CMK (cell line): ENCODE data around the gene MANBA.
"Not testable (repeated sequence)": the region's sequence is repeated elsewhere in the genome, so short reads cannot be mapped to it uniquely, and the experiment has no call there.

Experiments used
- DNase-seq: peaks from one replicate; pipeline ENCODE4 v3.0.0-alpha.2; 2010; ENCODE audit warnings: low read depth

Gene MANBA

GRCh38 chr4:102761906-102762305 lies 1.1 kb upstream of the MANBA start:
- no peak for DNase-seq

GRCh38 chr4:102761296-102761701 lies 531 bp upstream of the MANBA start:
- no peak for DNase-seq

- no peak for DNase-seq
Measured at GRCh38 chr4:102759831-102760644, 730 bp downstream of the MANBA start.

DNA sequence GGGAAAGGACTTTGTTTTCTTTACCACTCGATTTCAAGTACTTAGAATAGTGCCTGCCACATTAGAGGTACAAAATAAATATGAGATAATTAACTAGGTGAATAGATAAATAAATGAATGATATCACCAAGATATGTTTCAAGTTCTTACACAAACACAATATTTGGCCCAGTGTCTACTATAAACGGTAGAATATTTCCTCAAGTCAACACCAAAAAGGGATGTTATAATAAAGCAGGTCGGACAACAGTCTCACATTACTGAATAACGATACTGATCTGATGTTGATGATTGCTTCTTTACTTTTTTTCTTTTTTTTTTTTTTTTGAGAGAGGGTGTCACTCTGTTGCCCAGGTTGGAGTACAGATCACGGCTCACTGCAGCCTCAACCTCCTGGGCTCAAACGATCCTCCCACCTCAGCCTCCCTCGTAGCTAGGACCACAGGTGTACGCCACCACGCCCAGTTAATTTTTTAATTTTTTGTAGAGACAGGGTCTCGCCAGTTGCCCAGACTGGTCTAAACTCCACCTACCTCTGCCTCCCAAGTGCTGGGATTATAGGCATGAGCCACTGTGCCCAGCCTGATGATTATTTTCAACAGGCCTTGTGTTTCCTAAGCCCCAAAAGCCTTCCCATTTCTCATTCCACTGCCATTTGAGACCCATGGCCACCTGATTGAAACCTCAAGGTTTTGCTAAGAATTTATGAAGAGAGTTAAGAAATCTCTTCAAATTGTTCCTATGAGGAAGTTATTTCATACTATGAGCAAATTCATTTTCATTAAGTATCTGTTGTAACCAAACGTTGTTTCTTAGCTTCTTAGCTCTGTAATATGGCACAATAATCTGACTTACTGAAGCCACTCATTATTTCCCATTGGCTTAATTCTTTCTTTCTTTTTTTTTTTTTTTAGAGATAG lies 2.3 kb downstream of the MANBA start:
- no peak for DNase-seq

GRCh38 chr4:102757681-102758080 lies 3.1 kb downstream of the MANBA start:
- no peak for DNase-seq

- no peak for DNase-seq
Measured at GRCh38 chr4:102754044-102754443, 6.7 kb downstream of the MANBA start.

- DNase-seq = no peak
Measured at GRCh38 chr4:102751941-102752340, 8.8 kb downstream of the MANBA start.

GRCh38 chr4:102743352-102743751 lies 17.4 kb downstream of the MANBA start:
- peak; percentile 17 for DNase-seq

- DNase-seq = not testable (repeated sequence)
Measured at GRCh38 chr4:102738802-102739201, 22.0 kb downstream of the MANBA start.

- DNase-seq = no peak
Measured at GRCh38 chr4:102736636-102737549, 23.9 kb downstream of the MANBA start.

DNA sequence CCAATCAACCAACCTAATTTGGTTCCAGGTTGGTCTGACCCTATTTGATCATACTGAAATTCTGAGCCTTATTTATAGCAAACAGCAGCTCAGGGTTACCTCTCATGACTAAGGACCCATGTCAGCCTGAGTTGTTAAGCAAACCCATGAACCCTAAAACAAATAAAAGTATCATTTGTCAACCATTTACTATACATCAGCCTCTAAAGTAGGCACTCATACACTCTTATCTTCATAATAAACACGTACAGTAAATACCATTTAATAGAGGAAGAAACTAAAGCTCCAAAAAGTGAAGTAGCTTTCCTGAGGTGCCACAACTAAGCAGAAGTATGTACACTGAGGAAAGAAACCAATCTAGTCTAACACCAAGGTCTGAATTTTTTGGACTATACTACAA lies 25.2 kb downstream of the MANBA start:
- no peak for DNase-seq

GRCh38 chr4:102734591-102735385 lies 26.0 kb downstream of the MANBA start:
- peak; percentile 11 for DNase-seq

DNA sequence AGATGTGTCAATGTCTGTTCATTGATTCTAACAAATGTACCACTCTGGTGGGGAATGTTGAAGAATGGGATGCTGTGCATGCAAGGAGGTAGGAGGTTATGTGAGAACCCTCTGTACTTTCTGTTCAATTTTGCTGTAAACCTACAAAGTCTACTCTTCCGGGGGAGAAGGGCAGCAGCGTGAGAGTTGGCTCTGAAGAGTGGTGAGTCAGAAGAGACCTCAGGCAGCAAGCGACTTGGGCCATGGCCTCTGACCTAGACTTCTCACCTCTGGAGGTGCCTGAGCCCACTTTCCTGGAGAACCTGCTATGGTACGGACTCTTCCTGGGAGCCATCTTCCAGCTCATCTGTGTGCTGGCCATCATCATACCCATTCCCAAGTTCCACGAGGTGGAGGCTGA lies 26.7 kb downstream of the MANBA start:
- no peak for DNase-seq

GRCh38 chr4:102733084-102733483 lies 27.7 kb downstream of the MANBA start:
- DNase-seq = no peak

- DNase-seq = no peak
Measured at GRCh38 chr4:102732678-102733077, 28.1 kb downstream of the MANBA start.

- DNase-seq = no peak
Measured at GRCh38 chr4:102730968-102731533, 29.7 kb downstream of the MANBA start.

DNA sequence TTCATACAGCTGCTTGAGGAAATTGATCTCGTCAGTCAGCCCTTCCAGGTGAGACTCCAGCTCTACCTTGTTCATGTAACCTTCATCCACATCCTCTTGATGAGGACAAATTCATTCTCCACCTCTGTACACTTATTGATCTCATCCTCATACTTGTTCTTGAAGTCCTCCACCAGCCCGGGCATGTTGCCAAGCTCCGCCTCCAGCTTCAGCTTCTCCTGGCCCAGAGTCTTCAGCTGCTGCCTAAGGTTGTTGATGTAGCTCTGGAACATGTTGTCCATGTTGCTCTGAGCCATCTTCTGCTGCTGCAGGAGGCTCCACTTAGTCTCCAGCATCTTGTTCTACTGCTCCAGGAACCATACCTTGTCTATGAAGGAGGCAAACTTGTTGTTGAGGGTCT lies 31.3 kb downstream of the MANBA start:
- DNase-seq = not testable (repeated sequence)

- not testable (repeated sequence) for DNase-seq
Measured at GRCh38 chr4:102726919-102727318, 33.8 kb downstream of the MANBA start.

DNA sequence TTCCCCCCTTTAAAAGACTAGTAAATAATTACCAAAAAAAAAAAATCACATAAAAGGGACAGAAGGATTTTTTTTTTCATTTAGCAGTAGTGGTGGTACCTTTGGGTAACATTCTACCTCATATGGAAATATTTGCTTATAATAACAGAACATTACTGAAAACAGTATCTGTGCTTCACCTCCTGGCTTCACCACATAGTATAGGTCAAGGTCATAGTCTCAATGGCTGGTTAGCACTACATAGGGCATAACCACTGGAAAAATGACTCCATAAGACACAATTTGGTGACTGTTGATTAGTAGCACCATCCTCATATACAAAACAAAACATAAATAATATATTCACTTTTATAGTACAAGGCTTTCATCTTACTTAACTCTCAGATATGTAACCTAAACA lies 34.7 kb downstream of the MANBA start:
- no peak for DNase-seq

DNA sequence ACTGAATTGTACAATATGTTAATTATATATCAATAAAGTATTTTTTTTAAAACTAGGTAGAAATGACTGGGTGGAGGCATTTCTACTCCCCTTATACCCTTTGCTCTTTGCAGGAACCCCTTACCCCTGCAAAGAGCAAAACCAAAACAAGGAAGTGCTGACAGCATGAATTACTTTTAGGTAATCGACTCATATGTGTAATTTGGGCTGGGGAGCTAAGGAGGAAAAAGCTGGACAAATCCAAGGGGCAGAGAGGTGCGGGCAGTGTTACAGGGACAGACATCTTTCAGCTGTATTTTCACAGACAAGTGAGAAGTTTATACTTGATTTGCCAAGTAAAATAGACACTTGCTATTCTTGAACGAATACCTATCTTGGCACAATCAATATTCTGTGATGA lies 35.5 kb downstream of the MANBA start:
- no peak for DNase-seq

DNA sequence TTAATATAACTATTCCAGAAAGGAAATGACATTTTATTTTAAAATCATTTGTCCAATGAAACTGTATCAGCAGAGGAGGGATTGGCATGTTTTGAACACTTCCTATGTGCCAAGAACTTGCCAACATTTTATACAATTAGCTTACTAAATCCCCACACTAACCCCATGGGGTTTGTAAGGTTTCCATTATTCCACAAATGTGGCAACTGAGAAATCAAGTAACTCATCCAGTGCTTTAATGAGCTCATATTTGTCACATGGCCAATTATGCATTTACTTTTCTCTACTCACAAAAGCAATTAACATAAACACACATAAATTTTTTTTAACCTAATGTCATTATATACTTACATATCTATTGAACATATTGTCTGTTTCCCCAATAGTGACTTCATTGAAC lies 37.3 kb downstream of the MANBA start:
- DNase-seq = no peak
